WTC11 (cell line): ENCODE measurements around the gene KRTAP10-7. TPM values are rescaled to one million over a fixed set of nuclear protein-coding genes. Genes with fewer than 3 reads are reported as not detected.

Source experiments
- ATAC-seq: fragments of 200-7000 bp; cut with Tn5 transposase; 2 replicates; pipeline ENCODE4 v1.10.0; 2021; ENCODE audit warnings: mild to moderate bottlenecking, moderate library complexity
- CTCF ChIA-PET: fragments of 300-600 bp; sonication (Branson Sonifier 250); formaldehyde crosslinking; loops from one replicate; lab custom pipeline; 2021; ENCODE audit warnings: antibody characterized with exemption; lab: Charles Lee
- POLR2A ChIA-PET: fragments of 350-600 bp; sonication (Branson Sonifier 250); formaldehyde crosslinking; loops from one replicate; lab custom pipeline; 2021; ENCODE audit warnings: antibody characterized with exemption; lab: Charles Lee
- DNase-seq: peaks from one replicate; pipeline ENCODE4 v3.0.0; 2021; ENCODE audit warnings: low spot score
- H3K27ac Mint-ChIP-seq: 2 replicates; pipeline ENCODE4 v1.8.0; 2021; ENCODE audit warnings: mixed read lengths
- H3K27me3 Mint-ChIP-seq: 2 replicates; pipeline ENCODE4 v1.8.0; 2021; ENCODE audit warnings: low read depth, mild to moderate bottlenecking, moderate library complexity, mixed read lengths
- H3K36me3 Mint-ChIP-seq: 2 replicates; pipeline ENCODE4 v1.8.0; 2021; ENCODE audit warnings: mixed read lengths
- H3K4me1 Mint-ChIP-seq: 2 replicates; pipeline ENCODE4 v1.8.0; 2022; ENCODE audit warnings: mixed read lengths
- H3K4me3 Mint-ChIP-seq: 2 replicates; pipeline ENCODE4 v1.8.0; 2021; ENCODE audit warnings: mild to moderate bottlenecking, moderate library complexity, mixed read lengths
- H3K9me3 Mint-ChIP-seq: 2 replicates; pipeline ENCODE4 v1.8.0; 2021; ENCODE audit warnings: mixed read lengths
- CBFB ChIP-seq: sonication (generic); formaldehyde crosslinking; IDR thresholded peaks from 2 replicates; pipeline ENCODE4 v1.8.1; 2022; ENCODE audit warnings: mild to moderate bottlenecking, low read depth, missing genetic modification reagents
- JAZF1 ChIP-seq: fragments of 250-450 bp; sonication (Bioruptor Pico); IDR thresholded peaks from 2 replicates; pipeline ENCODE4 v1.9.0; 2021; ENCODE audit warnings: moderate library complexity, mild to moderate bottlenecking, inconsistent platforms
- NFATC4 ChIP-seq: fragments of 250-450 bp; sonication (Bioruptor Pico); IDR thresholded peaks from 2 replicates; pipeline ENCODE4 v1.9.0; 2021; ENCODE audit warnings: mild to moderate bottlenecking
- NFYB ChIP-seq: sonication (generic); formaldehyde crosslinking; conservative IDR thresholded peaks from 2 replicates; pipeline ENCODE4 v1.8.0; 2022; ENCODE audit warnings: low read depth, missing genetic modification reagents
- NR2C2 ChIP-seq: sonication (generic); formaldehyde crosslinking; IDR thresholded peaks from 2 replicates; pipeline ENCODE4 v1.8.0; 2022; ENCODE audit warnings: mild to moderate bottlenecking, missing genetic modification reagents
- OVOL2 ChIP-seq: fragments of 250-450 bp; sonication (Bioruptor Pico); IDR thresholded peaks from 2 replicates; pipeline ENCODE4 v1.9.0; 2021; ENCODE audit warnings: mild to moderate bottlenecking, borderline replicate concordance
- TEAD1 ChIP-seq: sonication (generic); formaldehyde crosslinking; IDR thresholded peaks from 2 replicates; pipeline ENCODE4 v1.8.0; 2022; ENCODE audit warnings: mild to moderate bottlenecking, missing genetic modification reagents
- USF2 ChIP-seq: sonication (generic); formaldehyde crosslinking; IDR thresholded peaks from 2 replicates; pipeline ENCODE4 v1.8.1; 2023; ENCODE audit warnings: mild to moderate bottlenecking, missing genetic modification reagents, moderate library complexity
- ZNF532 ChIP-seq: fragments of 250-450 bp; sonication (Bioruptor Pico); IDR thresholded peaks from 2 replicates; pipeline ENCODE4 v1.9.0; 2021; ENCODE audit warnings: mild to moderate bottlenecking, borderline replicate concordance
- total RNA-seq: library from RNA; stranded (reverse); gene quantifications from 3 replicates; pipeline ENCODE4 v1.2.3, GENCODE V29; 2021
- TF ChIP-seq, protein P1 (sequence below): sonication (generic); formaldehyde crosslinking; IDR thresholded peaks from 2 replicates; pipeline ENCODE4 v1.8.1; 2023; ENCODE audit warnings: mild to moderate bottlenecking, moderate library complexity, missing genetic modification reagents
- TF ChIP-seq, protein P2 (sequence below): fragments of 250-450 bp; sonication (Bioruptor Pico); IDR thresholded peaks from 2 replicates; pipeline ENCODE4 v1.9.0; 2021; ENCODE audit warnings: mild to moderate bottlenecking
- TF ChIP-seq, protein P3 (sequence below): sonication (generic); formaldehyde crosslinking; IDR thresholded peaks from 2 replicates; pipeline ENCODE4 v1.8.0; 2023; ENCODE audit warnings: mild to moderate bottlenecking, missing genetic modification reagents
- TF ChIP-seq, protein P4 (sequence below): sonication (generic); formaldehyde crosslinking; IDR thresholded peaks from 2 replicates; pipeline ENCODE4 v1.8.0; 2022; ENCODE audit warnings: missing genetic modification reagents

The KRTAP10-7 gene
- total RNA-seq, 1 experiment from 2014 or later: not detected

- ChIA-PET POLR2A (interaction anchor here (0.8 kb wide), 1 partner anchor 41 kb away, joined by 4 read pairs; no protein-coding TSS in a partner anchor), CTCF (no interaction called here)
- TF ChIP-seq, protein P1, sequence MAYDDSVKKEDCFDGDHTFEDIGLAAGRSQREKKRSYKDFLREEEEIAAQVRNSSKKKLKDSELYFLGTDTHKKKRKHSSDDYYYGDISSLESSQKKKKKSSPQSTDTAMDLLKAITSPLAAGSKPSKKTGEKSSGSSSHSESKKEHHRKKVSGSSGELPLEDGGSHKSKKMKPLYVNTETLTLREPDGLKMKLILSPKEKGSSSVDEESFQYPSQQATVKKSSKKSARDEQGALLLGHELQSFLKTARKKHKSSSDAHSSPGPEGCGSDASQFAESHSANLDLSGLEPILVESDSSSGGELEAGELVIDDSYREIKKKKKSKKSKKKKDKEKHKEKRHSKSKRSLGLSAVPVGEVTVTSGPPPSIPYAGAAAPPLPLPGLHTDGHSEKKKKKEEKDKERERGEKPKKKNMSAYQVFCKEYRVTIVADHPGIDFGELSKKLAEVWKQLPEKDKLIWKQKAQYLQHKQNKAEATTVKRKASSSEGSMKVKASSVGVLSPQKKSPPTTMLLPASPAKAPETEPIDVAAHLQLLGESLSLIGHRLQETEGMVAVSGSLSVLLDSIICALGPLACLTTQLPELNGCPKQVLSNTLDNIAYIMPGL (CRISPR knock-in tag): no peak
- TF ChIP-seq OVOL2 (no peak), NR2C2 (CRISPR knock-in tag) (no peak)
- TF ChIP-seq, protein P2, sequence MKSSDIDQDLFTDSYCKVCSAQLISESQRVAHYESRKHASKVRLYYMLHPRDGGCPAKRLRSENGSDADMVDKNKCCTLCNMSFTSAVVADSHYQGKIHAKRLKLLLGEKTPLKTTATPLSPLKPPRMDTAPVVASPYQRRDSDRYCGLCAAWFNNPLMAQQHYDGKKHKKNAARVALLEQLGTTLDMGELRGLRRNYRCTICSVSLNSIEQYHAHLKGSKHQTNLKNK (CRISPR knock-in tag): no peak
- TF ChIP-seq, protein P3, sequence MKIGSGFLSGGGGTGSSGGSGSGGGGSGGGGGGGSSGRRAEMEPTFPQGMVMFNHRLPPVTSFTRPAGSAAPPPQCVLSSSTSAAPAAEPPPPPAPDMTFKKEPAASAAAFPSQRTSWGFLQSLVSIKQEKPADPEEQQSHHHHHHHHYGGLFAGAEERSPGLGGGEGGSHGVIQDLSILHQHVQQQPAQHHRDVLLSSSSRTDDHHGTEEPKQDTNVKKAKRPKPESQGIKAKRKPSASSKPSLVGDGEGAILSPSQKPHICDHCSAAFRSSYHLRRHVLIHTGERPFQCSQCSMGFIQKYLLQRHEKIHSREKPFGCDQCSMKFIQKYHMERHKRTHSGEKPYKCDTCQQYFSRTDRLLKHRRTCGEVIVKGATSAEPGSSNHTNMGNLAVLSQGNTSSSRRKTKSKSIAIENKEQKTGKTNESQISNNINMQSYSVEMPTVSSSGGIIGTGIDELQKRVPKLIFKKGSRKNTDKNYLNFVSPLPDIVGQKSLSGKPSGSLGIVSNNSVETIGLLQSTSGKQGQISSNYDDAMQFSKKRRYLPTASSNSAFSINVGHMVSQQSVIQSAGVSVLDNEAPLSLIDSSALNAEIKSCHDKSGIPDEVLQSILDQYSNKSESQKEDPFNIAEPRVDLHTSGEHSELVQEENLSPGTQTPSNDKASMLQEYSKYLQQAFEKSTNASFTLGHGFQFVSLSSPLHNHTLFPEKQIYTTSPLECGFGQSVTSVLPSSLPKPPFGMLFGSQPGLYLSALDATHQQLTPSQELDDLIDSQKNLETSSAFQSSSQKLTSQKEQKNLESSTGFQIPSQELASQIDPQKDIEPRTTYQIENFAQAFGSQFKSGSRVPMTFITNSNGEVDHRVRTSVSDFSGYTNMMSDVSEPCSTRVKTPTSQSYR (CRISPR knock-in tag): no peak
- ATAC-seq (peak; percentile 31), DNase-seq (no peak)
- Mint-ChIP-seq H3K27ac (peak overlapping the region; percentile 6), H3K4me1 (peaks cover 41% of the 10 kb centered on the region), H3K9me3 (0 out of 2 replicates have a peak, but pooled peaks cover 3% of the 10 kb centered on the region), H3K36me3 (no peaks in the 10 kb centered on the region), H3K4me3 (no peak overlapping the region), H3K27me3 (no peaks in the 10 kb centered on the region; the same call in 1 of the 2 replicates)
Measured at GRCh38 chr21:44593598-44594405, 6.6 kb upstream of the KRTAP10-7 start.

- Mint-ChIP-seq H3K27ac (no peak overlapping the region), H3K27me3 (no peaks in the 10 kb centered on the region; the same call in 1 of the 2 replicates), H3K4me3 (no peak overlapping the region), H3K4me1 (peaks cover 44% of the 10 kb centered on the region), H3K36me3 (no peaks in the 10 kb centered on the region), H3K9me3 (no peaks in the 10 kb centered on the region)
- POLR2A ChIA-PET: interaction anchor here (0.7 to 0.8 kb wide), 2 partner anchors 41 to 199 kb away, joined by 3 to 4 read pairs; no protein-coding TSS in a partner anchor
- ATAC-seq: no peak
- DNase-seq: no peak
- TF ChIP-seq CBFB (CRISPR knock-in tag) (no peak), USF2 (CRISPR knock-in tag) (no peak), JAZF1 (CRISPR knock-in tag) (no peak), NFATC4 (CRISPR knock-in tag) (no peak), TEAD1 (no peak), NFYB (CRISPR knock-in tag) (no peak), ZNF532 (CRISPR knock-in tag) (no peak)
- TF ChIP-seq, protein P4, sequence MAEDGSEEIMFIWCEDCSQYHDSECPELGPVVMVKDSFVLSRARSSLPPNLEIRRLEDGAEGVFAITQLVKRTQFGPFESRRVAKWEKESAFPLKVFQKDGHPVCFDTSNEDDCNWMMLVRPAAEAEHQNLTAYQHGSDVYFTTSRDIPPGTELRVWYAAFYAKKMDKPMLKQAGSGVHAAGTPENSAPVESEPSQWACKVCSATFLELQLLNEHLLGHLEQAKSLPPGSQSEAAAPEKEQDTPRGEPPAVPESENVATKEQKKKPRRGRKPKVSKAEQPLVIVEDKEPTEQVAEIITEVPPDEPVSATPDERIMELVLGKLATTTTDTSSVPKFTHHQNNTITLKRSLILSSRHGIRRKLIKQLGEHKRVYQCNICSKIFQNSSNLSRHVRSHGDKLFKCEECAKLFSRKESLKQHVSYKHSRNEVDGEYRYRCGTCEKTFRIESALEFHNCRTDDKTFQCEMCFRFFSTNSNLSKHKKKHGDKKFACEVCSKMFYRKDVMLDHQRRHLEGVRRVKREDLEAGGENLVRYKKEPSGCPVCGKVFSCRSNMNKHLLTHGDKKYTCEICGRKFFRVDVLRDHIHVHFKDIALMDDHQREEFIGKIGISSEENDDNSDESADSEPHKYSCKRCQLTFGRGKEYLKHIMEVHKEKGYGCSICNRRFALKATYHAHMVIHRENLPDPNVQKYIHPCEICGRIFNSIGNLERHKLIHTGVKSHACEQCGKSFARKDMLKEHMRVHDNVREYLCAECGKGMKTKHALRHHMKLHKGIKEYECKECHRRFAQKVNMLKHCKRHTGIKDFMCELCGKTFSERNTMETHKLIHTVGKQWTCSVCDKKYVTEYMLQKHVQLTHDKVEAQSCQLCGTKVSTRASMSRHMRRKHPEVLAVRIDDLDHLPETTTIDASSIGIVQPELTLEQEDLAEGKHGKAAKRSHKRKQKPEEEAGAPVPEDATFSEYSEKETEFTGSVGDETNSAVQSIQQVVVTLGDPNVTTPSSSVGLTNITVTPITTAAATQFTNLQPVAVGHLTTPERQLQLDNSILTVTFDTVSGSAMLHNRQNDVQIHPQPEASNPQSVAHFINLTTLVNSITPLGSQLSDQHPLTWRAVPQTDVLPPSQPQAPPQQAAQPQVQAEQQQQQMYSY (CRISPR knock-in tag): no peak
- CTCF ChIA-PET: interaction anchor here (1.4 kb wide), 1 partner anchor 107 kb away, joined by 3 read pairs; no protein-coding TSS in a partner anchor
Measured at GRCh38 chr21:44594406-44594916, 5.9 kb upstream of the KRTAP10-7 start.
